ENCODE measurements around the gene DNHD1. TPM values are rescaled to one million over a fixed set of nuclear protein-coding genes. Genes with fewer than 3 reads are reported as not detected.

The DNHD1 gene
- total and polyA plus RNA-seq, 2 of the 8 experiments (the other 6 are each of a cell fraction or from before 2014, with no cell fraction given) = 5.0 to 6.8 TPM

DNA sequence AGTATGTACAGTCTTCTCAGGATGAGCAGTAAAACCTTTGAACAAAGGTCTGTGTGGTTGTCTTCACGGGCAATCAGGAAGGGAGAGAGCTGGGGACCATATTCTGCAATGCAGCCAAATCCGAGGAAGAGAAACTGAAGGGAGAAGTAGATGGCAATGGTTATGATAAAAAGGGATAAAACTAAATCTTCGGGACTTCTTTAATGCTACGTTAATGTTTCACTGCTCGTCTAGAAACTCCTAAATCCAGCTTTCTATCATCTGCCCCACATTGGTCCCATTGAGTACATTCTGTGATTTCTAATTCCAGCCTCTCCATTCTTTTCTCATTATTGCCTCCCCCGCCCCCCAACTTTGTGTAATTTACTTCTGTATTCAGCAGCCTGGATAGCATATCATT lies 14.1 kb upstream of the DNHD1 start:
- CTCF ChIA-PET (ENCODE audit: partially characterized antibody) = interaction anchor here (0.5 to 2.5 kb wide), 3 partner anchors 17 to 99 kb away, joined by 3 to 12 read pairs (median 3); no protein-coding TSS in a partner anchor
- peaks cover 14 to 39% of the 10 kb centered on the region in 2 experiments for H3K79me2 ChIP-seq (ENCODE audit: control insufficient read depth in 1 of 2, insufficient read depth in 2 of 2, low read length in 2 of 2)
- FAIRE-seq = no peak

More for the DNA sequence above, 14.1 kb upstream of the DNHD1 start:
- Histone ChIP-seq H4K91ac (replicated peaks; ENCODE audit: insufficient read length, low read length) (no peak overlapping the region), H3K27me3 (replicated peaks in 1 of 4; ENCODE audit: control insufficient read depth in 3 of 4, extremely low read depth in 1 of 4, insufficient read depth in 3 of 4, low read length in 3 of 4) (no peaks in the 10 kb centered on the region), H3K79me1 (ENCODE audit: low read depth, low read length) (peaks cover 14% of the 10 kb centered on the region), H3K36me3 (ENCODE audit: control insufficient read depth in 2 of 4, insufficient read depth in 4 of 4, low read length in 3 of 4) (peaks cover 13 to 64% (median 38%) of the 10 kb centered on the region in 4 experiments), H3K4me2 (ENCODE audit: insufficient read depth in 1 of 2, low read depth in 2 of 2, low read length in 2 of 2) (no peak overlapping the region; a peak in 1 of 4 replicates), H3K18ac (ENCODE audit: extremely low read depth, low read length) (no peak overlapping the region), H2BK120ac (replicated peaks; ENCODE audit: low read depth, low read length) (no peak overlapping the region), H3K9me3 (ENCODE audit: insufficient read depth in 2 of 2, low read depth in 1 of 2, low read length in 1 of 2) (no peaks in the 10 kb centered on the region), H3K27ac (ENCODE audit: low read depth, low read length) (no peak overlapping the region), H3K14ac (ENCODE audit: insufficient read length) (no peak overlapping the region), H3K4ac (replicated peaks; ENCODE audit: insufficient read length, low read depth, low read length) (no peak overlapping the region), H3K23me2 (ENCODE audit: low read depth, low read length) (peaks cover 11% of the 10 kb centered on the region), H3K56ac (replicated peaks; ENCODE audit: insufficient read length, low read depth, low read length) (no peak overlapping the region), H3K4me1 (replicated peaks in 1 of 4; ENCODE audit: control insufficient read depth in 3 of 4, insufficient read depth in 4 of 4, low read length in 3 of 4) (peaks cover 4 to 13% (median 5%) of the 10 kb centered on the region in 4 experiments), H3K23ac (ENCODE audit: insufficient read length) (no peak overlapping the region), H4K5ac (ENCODE audit: insufficient read length, low read depth, low read length) (no peak overlapping the region), H2BK12ac (ENCODE audit: low read depth, low read length) (no peak overlapping the region), H4K20me1 (replicated peaks in 1 of 2; ENCODE audit: control insufficient read depth in 1 of 2, insufficient read depth in 2 of 2, low read length in 2 of 2) (peaks cover 0 to 12% of the 10 kb centered on the region in 2 experiments), H2AFZ (ENCODE audit: low read length) (no peak overlapping the region), H3K9ac (replicated peaks in 1 of 4; ENCODE audit: extremely low read depth in 1 of 4, low read depth in 3 of 4, low read length in 3 of 4) (no peak overlapping the region), H2AK5ac (ENCODE audit: low read depth, low read length) (no peak overlapping the region), H2BK20ac (ENCODE audit: low read length) (no peak overlapping the region), H2BK5ac (ENCODE audit: low read depth, low read length) (no peak overlapping the region), H4K8ac (ENCODE audit: extremely low read depth, insufficient read depth, low read length) (no peak overlapping the region), H3K4me3 (ENCODE audit: extremely low read depth in 1 of 4, insufficient read depth in 2 of 4, low read depth in 3 of 4, low read length in 4 of 4) (no peak overlapping the region), H2BK15ac (ENCODE audit: low read length) (no peak overlapping the region)
- DNase-seq (ENCODE audit: low read depth in 1 of 2, low spot score in 2 of 2) = no peak
- WGBS, 2 experiments (ENCODE audit: extremely low coverage in 1 of 2, insufficient coverage in 1 of 2, insufficient read length in 1 of 2, insufficient replicate concordance in 2 of 2, low coverage in 1 of 2, low lambda C conversion rate in 2 of 2, missing lambda C conversion rate in 1 of 2) = 83% methylated on average over 6 of the region's 6 CpGs; no CpG with 5 or more reads in 1 of the 2 experiments
- POLR2A ChIA-PET (ENCODE audit: partially characterized antibody) = interaction anchor here (0.8 to 2.2 kb wide), 6 partner anchors 10 to 129 kb away, joined by 3 to 13 read pairs (median 6); partner anchors contain the start of gene DNHD1

All from H1 (cell line).